Stimulated activated naive CD8-positive, alpha-beta T cell treated with anti-CD3 and anti-CD28 coated beads, Interleukin-15, amount 100 ng/mL, for 72 hours (primary cell): ENCODE measurements around the gene KIF25.

Experiments
- ATAC-seq: fragments of 150-1000 bp; cut with Tn5 transposase; 2 replicates; pipeline ENCODE4 v1.10.0; 2021; ENCODE audit warnings: mild to moderate bottlenecking, moderate library complexity
- DNase-seq, 2 donors: peaks; one replicate each; pipeline ENCODE4 v3.0.0; 2021 to 2022
- H3K27ac Mint-ChIP-seq, 2 donors: one replicate each; pipeline ENCODE4 v1.8.0; 2022; ENCODE audit warnings: mild to moderate bottlenecking in 2 of 2, mixed read lengths in 2 of 2, moderate library complexity in 2 of 2
- H3K27me3 Mint-ChIP-seq: one replicate; pipeline ENCODE4 v1.8.0; 2022; ENCODE audit warnings: mixed read lengths
- H3K4me1 Mint-ChIP-seq: one replicate; pipeline ENCODE4 v1.8.0; 2022; ENCODE audit warnings: mild to moderate bottlenecking, mixed read lengths
- H3K4me3 Mint-ChIP-seq, 2 donors: one replicate each; pipeline ENCODE4 v1.8.0; 2022; ENCODE audit warnings: mild to moderate bottlenecking in 2 of 2, mixed read lengths in 2 of 2, moderate library complexity in 1 of 2
- H3K9me3 Mint-ChIP-seq, 2 donors: one replicate each; pipeline ENCODE4 v1.8.0; 2022; ENCODE audit warnings: mixed read lengths in 2 of 2

The KIF25 gene

GRCh38 chr6:168081858-168082546 lies 84.5 kb downstream of the KIF25 start:
- Mint-ChIP-seq H3K27me3 (peaks cover 12% of the 10 kb centered on the region), H3K4me1 (no peaks in the 10 kb centered on the region), H3K9me3 (no peaks in the 10 kb centered on the region), H3K4me3 (no peak overlapping the region), H3K27ac (no peak overlapping the region)
- DNase-seq (no peak), ATAC-seq (no peak)

DNA sequence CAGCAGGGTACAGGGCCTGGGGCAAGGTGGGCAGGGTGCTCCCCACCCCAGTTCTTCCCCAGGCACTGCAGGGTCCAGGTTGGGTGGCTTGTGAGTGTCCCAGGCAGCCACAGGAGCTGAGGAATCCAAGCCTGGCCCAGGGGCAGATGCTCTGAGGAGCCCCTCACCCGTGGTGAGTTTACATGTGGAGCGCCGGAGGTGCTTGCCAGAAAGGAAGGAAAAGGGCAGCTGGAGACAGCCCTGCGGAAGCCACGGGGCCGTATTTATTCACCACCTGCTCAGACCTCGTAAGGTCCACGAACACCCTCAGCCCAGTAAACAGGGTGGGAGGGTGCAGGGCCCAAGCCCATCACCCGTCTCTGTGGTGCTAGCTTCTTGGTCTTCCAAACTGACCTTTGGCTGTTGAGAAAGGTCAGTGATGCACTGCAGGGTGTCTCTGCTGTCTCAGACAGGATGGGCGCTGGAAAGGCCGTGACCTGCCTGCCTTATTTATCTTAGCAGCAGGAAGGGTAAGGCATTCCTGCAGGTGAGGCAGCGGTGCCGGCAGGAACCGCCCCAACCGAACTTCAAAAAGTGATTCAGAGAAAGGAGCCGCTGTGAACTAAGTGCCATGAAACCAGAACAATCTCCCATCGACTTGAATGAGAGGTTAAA lies 85.5 kb downstream of the KIF25 start:
- Mint-ChIP-seq H3K27me3 (peaks cover 12% of the 10 kb centered on the region), H3K4me1 (no peaks in the 10 kb centered on the region), H3K27ac (no peak overlapping the region), H3K9me3 (no peaks in the 10 kb centered on the region), H3K4me3 (no peak overlapping the region)
- DNase-seq, result no peak
- no peak for ATAC-seq

DNA sequence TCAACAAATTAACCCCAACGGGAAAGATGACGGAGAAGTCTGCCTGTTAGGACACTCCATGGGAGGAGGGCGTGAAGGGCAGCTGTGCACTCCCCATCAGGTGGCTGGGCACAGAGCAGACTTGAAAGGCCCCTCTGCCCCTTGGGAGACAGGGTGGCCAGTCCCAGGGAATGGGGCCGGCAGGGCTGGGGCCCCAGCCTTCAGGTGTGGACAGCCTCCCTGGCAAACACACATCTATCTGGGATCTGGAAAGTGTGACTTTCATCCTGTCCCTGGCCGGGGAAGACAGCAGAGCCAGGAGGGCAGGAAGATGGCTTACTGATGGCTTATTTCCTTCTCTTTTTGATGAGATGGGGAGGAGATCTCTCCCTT lies 86.0 kb downstream of the KIF25 start:
- H3K27me3 Mint-ChIP-seq, result peaks cover 12% of the 10 kb centered on the region

GRCh38 chr6:168084465-168085160 lies 87.1 kb downstream of the KIF25 start:
- H3K27ac Mint-ChIP-seq, result no peak overlapping the region
- no peak for ATAC-seq

More for the DNA sequence above, 86.0 kb downstream of the KIF25 start:
- Mint-ChIP-seq H3K9me3 (no peaks in the 10 kb centered on the region), H3K4me3 (no peak overlapping the region), H3K27ac (no peak overlapping the region), H3K4me1 (no peaks in the 10 kb centered on the region)
- no peak for DNase-seq
- ATAC-seq, result no peak

GRCh38 chr6:168086066-168086465 lies 88.6 kb downstream of the KIF25 start:
- Mint-ChIP-seq H3K4me1 (no peaks in the 10 kb centered on the region), H3K27ac (no peak overlapping the region), H3K4me3 (no peak overlapping the region), H3K9me3 (no peaks in the 10 kb centered on the region), H3K27me3 (peaks cover 12% of the 10 kb centered on the region)
- DNase-seq (no peak), ATAC-seq (no peak)

More at GRCh38 chr6:168084465-168085160, 87.1 kb downstream of the KIF25 start:
- H3K9me3 Mint-ChIP-seq, result no peaks in the 10 kb centered on the region
- no peaks in the 10 kb centered on the region for H3K4me1 Mint-ChIP-seq
- no peak overlapping the region for H3K4me3 Mint-ChIP-seq
- peaks cover 12% of the 10 kb centered on the region for H3K27me3 Mint-ChIP-seq
- DNase-seq, result no peak

DNA sequence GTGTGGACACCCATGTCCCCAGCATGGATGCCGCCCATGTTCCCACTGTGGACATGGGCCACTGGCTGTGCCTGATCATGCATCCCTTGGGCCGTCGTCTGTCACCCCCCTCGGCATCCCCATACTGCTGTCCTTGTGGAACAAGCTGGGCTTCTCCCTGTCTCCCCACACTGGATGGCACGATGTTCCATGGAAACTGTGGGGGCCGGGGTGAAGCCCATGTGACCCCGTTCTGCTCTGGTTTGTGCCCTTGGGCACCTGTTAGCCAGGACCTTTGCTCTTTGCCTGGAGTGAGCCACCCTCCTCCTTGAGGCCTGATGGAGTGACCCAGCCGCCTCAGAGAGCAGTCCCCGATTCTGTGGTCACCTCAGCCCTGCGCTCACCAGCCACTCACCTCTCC lies 89.1 kb downstream of the KIF25 start:
- Mint-ChIP-seq H3K27me3 (peaks cover 12% of the 10 kb centered on the region), H3K4me3 (no peak overlapping the region), H3K4me1 (no peaks in the 10 kb centered on the region), H3K27ac (no peak overlapping the region), H3K9me3 (no peaks in the 10 kb centered on the region)
- DNase-seq (no peak), ATAC-seq (no peak)

- Mint-ChIP-seq H3K4me3 (no peak overlapping the region), H3K4me1 (no peaks in the 10 kb centered on the region), H3K27me3 (peaks cover 12% of the 10 kb centered on the region), H3K9me3 (peaks cover 0 to 9% of the 10 kb centered on the region in 2 donors), H3K27ac (peak overlapping the region; percentile 27 to 57)
- no peak for ATAC-seq
- DNase-seq, result no peak
Observed at GRCh38 chr6:168087436-168088160, 90.1 kb downstream of the KIF25 start.

- no peak for DNase-seq
- no peaks in the 10 kb centered on the region for H3K4me1 Mint-ChIP-seq
- H3K27ac Mint-ChIP-seq, result no peak overlapping the region
- no peak overlapping the region for H3K4me3 Mint-ChIP-seq
- H3K27me3 Mint-ChIP-seq, result peaks cover 7% of the 10 kb centered on the region
- peak; percentile 3 for ATAC-seq
- H3K9me3 Mint-ChIP-seq, result peaks cover 0 to 15% of the 10 kb centered on the region in 2 donors
Observed at GRCh38 chr6:168088161-168089053, 90.9 kb downstream of the KIF25 start.

- ATAC-seq, result no peak
- no peak for DNase-seq
- Mint-ChIP-seq H3K27ac (no peak overlapping the region), H3K4me1 (no peaks in the 10 kb centered on the region), H3K27me3 (no peaks in the 10 kb centered on the region), H3K4me3 (no peak overlapping the region), H3K9me3 (peaks cover 0 to 15% of the 10 kb centered on the region in 2 donors)
Observed at GRCh38 chr6:168089186-168090063, 92.0 kb downstream of the KIF25 start.

- DNase-seq, result no peak
- Mint-ChIP-seq H3K9me3 (peaks cover 0 to 15% of the 10 kb centered on the region in 2 donors), H3K27ac (no peak overlapping the region), H3K27me3 (no peaks in the 10 kb centered on the region), H3K4me1 (no peaks in the 10 kb centered on the region), H3K4me3 (no peak overlapping the region)
- ATAC-seq, result no peak
Observed at GRCh38 chr6:168090064-168090690, 92.7 kb downstream of the KIF25 start.

GRCh38 chr6:168090706-168091105 lies 93.2 kb downstream of the KIF25 start:
- H3K27ac Mint-ChIP-seq, result no peak overlapping the region
- ATAC-seq, result no peak
- H3K9me3 Mint-ChIP-seq, result peaks cover 0 to 15% of the 10 kb centered on the region in 2 donors
- H3K4me1 Mint-ChIP-seq, result no peaks in the 10 kb centered on the region
- DNase-seq, result no peak
- H3K4me3 Mint-ChIP-seq, result no peak overlapping the region
- H3K27me3 Mint-ChIP-seq, result no peaks in the 10 kb centered on the region

GRCh38 chr6:168091381-168092264 lies 94.2 kb downstream of the KIF25 start:
- no peak for ATAC-seq
- H3K4me1 Mint-ChIP-seq, result no peaks in the 10 kb centered on the region
- peak overlapping the region in 1 of 2 donors; percentile 76 for H3K27ac Mint-ChIP-seq
- DNase-seq, result no peak
- peaks cover 0 to 15% of the 10 kb centered on the region in 2 donors for H3K9me3 Mint-ChIP-seq
- H3K27me3 Mint-ChIP-seq, result no peaks in the 10 kb centered on the region
- no peak overlapping the region for H3K4me3 Mint-ChIP-seq

GRCh38 chr6:168092541-168092940 lies 95.1 kb downstream of the KIF25 start:
- no peaks in the 10 kb centered on the region for H3K4me1 Mint-ChIP-seq
- no peak for ATAC-seq
- H3K27me3 Mint-ChIP-seq, result peaks cover 2% of the 10 kb centered on the region
- H3K4me3 Mint-ChIP-seq, result no peak overlapping the region
- no peak for DNase-seq
- H3K9me3 Mint-ChIP-seq, result peaks cover 0 to 15% of the 10 kb centered on the region in 2 donors
- H3K27ac Mint-ChIP-seq, result peak overlapping the region in 1 of 2 donors; percentile 94
